Stimulated activated CD4-positive, alpha-beta T cell treated with anti-CD3 and anti-CD28 coated beads, Interleukin-4, amount 100 ng/mL, for 48 hours (primary cell): ENCODE data around the gene CYP27A1.

Experiments
- DNase-seq, 2 donors: peaks; one replicate each; pipeline ENCODE4 v3.0.0-alpha.2; 2020; ENCODE audit warnings: low read depth in 2 of 2

The CYP27A1 gene

DNA sequence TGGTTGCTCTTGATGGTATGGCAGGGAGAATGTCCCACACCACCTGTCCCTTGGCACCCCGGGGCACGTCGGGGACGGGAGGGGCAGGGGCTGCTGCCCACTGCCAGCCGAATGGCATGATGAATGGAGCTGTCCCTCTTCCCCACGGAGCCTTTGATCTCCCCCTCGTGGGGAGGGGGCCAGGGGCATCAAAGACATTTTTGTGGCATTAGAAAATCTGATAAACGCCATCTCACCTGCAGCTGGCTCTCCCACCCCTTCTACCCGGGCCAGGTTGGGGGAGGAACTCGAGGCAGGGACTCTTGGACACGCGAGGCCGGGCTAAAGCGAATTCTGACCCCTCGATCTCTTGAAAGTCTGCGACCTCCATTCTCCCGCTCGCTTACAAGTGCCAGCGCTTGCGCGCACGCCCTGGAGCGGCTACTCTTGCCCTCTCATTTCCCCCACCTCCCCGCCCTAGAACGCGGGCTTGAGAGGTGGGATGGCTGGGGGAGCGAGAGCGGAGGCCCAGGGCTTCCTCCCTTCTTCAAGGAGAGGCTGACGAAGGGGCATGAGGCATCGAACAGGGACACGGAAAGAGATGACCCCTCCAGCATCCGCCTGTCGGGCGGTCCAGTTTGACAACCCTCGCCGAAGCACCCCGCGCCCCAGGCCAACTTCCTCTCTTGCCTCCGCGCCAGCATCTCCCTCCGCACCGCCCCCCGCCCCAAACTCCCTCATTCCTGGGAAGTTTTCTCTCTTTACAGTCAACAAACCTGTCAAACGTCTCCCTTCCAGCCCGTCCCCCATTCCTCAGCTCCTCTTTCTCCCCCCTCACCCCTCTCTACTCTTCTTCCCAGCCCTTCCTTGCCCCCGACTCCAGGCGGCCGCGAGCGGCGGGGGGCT lies 77.0 kb downstream of the CYP27A1 start:
- DNase-seq, result no peak

DNA sequence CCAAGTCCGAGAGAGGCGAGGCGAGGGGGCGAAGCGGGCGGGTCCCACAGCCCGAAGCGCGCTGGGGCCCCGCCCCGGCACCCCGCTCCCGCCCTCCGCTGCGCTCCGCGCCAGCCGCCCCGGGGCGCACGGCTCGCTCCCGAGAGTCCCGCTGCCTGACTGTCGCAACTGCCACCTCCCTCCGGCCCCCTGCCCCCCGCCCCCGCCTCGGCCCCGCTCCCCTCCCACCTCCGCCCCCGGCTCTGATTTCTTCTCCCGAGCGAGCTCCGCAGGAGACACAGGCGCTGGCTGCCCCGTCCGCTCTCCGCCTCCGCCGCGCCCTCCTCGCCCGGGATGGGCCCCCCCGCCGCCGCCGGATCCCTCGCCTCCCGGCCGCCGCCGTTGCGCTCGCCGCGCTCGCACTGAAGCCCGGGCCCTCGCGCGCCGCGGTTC lies 77.6 kb downstream of the CYP27A1 start, which contains the start of gene WNT6:
Gene WNT6, plus strand, starts transcription at position 250 of the 432 bp plus-strand sequence. CDS start 233 bp downstream, outside the sequence.
- no peak for DNase-seq

- DNase-seq, result no peak
These were observed 78.3 kb downstream of the CYP27A1 start for GRCh38 chr2:218859988-218860831.

DNA sequence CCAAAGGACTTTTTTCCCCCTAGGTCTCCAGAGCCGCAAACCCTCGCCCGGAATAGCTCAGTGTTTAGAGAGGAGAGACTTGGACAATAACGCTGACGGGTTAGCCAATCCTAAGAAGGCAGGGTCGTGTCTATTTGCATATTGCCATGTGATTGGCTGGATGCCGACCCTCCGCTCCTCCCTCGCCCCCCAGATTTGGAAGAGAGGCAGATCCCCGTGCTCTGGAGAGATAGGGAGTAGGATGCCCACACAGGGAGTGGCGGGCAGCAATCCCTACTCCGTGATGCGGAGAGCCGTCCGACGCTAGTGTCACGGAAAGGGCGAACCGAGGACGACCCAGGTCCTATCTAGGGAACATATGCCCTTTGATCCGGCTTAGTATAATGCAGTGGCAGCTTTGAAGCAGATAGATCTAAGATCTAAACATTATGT lies 79.0 kb downstream of the CYP27A1 start:
- no peak for DNase-seq

GRCh38 chr2:218861645-218862318 lies 79.8 kb downstream of the CYP27A1 start:
- no peak for DNase-seq

GRCh38 chr2:218863021-218863520 lies 81.1 kb downstream of the CYP27A1 start:
- no peak for DNase-seq
